Breast epithelium (tissue), 3 donors: Measurements from ENCODE around the gene CCND3.

Experiments used
- POLR2A ChIP-seq: fragments of 450-650 bp; IDR thresholded peaks from one replicate; pipeline ENCODE4 v1.6.1; 2016; ENCODE audit warnings: antibody characterized with exemption, mild to moderate bottlenecking, moderate library complexity
- POLR2AphosphoS5 ChIP-seq, 3 donors: sonication (generic); formaldehyde crosslinking; IDR thresholded peaks; one replicate each; pipeline ENCODE4 v1.6.1; 2017; ENCODE audit warnings: antibody characterized with exemption in 3 of 3
- TF ChIP-seq, protein P1 (sequence below), 3 donors: fragments of 450-650 bp; IDR thresholded peaks; one replicate each; pipeline ENCODE4 v1.5.1; 2016 to 2017; ENCODE audit warnings: antibody characterized with exemption in 3 of 3, mild to moderate bottlenecking in 3 of 3, moderate library complexity in 3 of 3

DNA sequence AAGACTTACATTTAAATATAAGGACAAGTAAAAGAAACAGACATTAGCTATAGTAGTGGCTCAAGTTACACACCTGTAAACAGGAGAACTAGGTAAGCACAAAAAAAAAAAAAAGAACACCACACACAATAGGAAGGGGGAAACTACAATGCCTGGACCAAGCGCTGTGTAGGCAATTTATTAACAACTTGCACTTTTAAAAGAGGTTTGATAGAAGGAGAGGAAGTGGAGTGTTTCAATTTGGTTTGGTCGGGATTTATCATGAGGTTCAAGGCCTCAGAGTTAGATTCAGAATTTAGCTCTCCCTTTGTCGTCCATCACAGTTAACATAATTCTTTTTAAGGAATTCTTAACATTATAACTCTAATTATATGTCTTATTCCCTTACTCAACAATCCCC is 45.3 kb downstream of the CCND3 start:
- TF ChIP-seq, protein P1, sequence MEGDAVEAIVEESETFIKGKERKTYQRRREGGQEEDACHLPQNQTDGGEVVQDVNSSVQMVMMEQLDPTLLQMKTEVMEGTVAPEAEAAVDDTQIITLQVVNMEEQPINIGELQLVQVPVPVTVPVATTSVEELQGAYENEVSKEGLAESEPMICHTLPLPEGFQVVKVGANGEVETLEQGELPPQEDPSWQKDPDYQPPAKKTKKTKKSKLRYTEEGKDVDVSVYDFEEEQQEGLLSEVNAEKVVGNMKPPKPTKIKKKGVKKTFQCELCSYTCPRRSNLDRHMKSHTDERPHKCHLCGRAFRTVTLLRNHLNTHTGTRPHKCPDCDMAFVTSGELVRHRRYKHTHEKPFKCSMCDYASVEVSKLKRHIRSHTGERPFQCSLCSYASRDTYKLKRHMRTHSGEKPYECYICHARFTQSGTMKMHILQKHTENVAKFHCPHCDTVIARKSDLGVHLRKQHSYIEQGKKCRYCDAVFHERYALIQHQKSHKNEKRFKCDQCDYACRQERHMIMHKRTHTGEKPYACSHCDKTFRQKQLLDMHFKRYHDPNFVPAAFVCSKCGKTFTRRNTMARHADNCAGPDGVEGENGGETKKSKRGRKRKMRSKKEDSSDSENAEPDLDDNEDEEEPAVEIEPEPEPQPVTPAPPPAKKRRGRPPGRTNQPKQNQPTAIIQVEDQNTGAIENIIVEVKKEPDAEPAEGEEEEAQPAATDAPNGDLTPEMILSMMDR (IDR thresholded peaks at IDR 0.05) = no peak
- no peak for TF ChIP-seq POLR2AphosphoS5 (IDR thresholded peaks at IDR 0.05)
- TF ChIP-seq POLR2A = no peak
